ENCODE results near the gene FGD3. TPM values are rescaled to one million over a fixed set of nuclear protein-coding genes. Genes with fewer than 3 reads are reported as not detected.

Gene FGD3
- total RNA-seq, 1 donor from 2014 or later: 19.9 TPM

- peaks cover 12% of the 10 kb centered on the region for H3K4me1 ChIP-seq
- TF ChIP-seq, protein P1, sequence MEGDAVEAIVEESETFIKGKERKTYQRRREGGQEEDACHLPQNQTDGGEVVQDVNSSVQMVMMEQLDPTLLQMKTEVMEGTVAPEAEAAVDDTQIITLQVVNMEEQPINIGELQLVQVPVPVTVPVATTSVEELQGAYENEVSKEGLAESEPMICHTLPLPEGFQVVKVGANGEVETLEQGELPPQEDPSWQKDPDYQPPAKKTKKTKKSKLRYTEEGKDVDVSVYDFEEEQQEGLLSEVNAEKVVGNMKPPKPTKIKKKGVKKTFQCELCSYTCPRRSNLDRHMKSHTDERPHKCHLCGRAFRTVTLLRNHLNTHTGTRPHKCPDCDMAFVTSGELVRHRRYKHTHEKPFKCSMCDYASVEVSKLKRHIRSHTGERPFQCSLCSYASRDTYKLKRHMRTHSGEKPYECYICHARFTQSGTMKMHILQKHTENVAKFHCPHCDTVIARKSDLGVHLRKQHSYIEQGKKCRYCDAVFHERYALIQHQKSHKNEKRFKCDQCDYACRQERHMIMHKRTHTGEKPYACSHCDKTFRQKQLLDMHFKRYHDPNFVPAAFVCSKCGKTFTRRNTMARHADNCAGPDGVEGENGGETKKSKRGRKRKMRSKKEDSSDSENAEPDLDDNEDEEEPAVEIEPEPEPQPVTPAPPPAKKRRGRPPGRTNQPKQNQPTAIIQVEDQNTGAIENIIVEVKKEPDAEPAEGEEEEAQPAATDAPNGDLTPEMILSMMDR (IDR thresholded peaks at IDR 0.05): no peak
- TF ChIP-seq POLR2A (IDR thresholded peaks at IDR 0.05): no peak
- no peak for TF ChIP-seq POLR2AphosphoS5 (IDR thresholded peaks at IDR 0.05; ENCODE audit: insufficient read depth in 1 of 2, low read depth in 1 of 2)
- H3K27ac ChIP-seq: no peak overlapping the region
- no peak overlapping the region for H3K4me3 ChIP-seq
- H3K27me3 ChIP-seq: no peaks in the 10 kb centered on the region
- no peaks in the 10 kb centered on the region for H3K9me3 ChIP-seq
- H3K36me3 ChIP-seq: no peaks in the 10 kb centered on the region
- intact Hi-C loops (cut with DNase I): no loop called here
- no peak for DNase-seq (ENCODE audit: extremely low spot score in 2 of 2)
Observed at GRCh38 chr9:92977279-92977678, 30.0 kb downstream of the FGD3 start.

- intact Hi-C loops (cut with DNase I): no loop called here
- H3K27ac ChIP-seq: no peak overlapping the region
- peaks cover 12% of the 10 kb centered on the region for H3K4me1 ChIP-seq
- no peaks in the 10 kb centered on the region for H3K9me3 ChIP-seq
- H3K27me3 ChIP-seq: no peaks in the 10 kb centered on the region
- no peaks in the 10 kb centered on the region for H3K36me3 ChIP-seq
- no peak for DNase-seq (ENCODE audit: extremely low spot score in 2 of 2)
- TF ChIP-seq, protein P1 (IDR thresholded peaks at IDR 0.05): no peak
- TF ChIP-seq POLR2A (IDR thresholded peaks at IDR 0.05): no peak
- no peak for TF ChIP-seq POLR2AphosphoS5 (IDR thresholded peaks at IDR 0.05; ENCODE audit: insufficient read depth in 1 of 2, low read depth in 1 of 2)
- no peak overlapping the region for H3K4me3 ChIP-seq
Observed at GRCh38 chr9:92978345-92978875, 31.1 kb downstream of the FGD3 start.

- Histone ChIP-seq H3K36me3 (no peaks in the 10 kb centered on the region), H3K27me3 (no peaks in the 10 kb centered on the region), H3K27ac (no peak overlapping the region), H3K4me3 (no peak overlapping the region), H3K4me1 (peaks cover 12% of the 10 kb centered on the region), H3K9me3 (no peaks in the 10 kb centered on the region)
- intact Hi-C loops (cut with DNase I): no loop called here
- TF ChIP-seq POLR2A (IDR thresholded peaks at IDR 0.05) (no peak), POLR2AphosphoS5 (IDR thresholded peaks at IDR 0.05; ENCODE audit: insufficient read depth in 1 of 2, low read depth in 1 of 2) (no peak)
- TF ChIP-seq, protein P1 (IDR thresholded peaks at IDR 0.05): no peak
- DNase-seq (ENCODE audit: extremely low spot score in 2 of 2): no peak
Observed at GRCh38 chr9:92979283-92980056, 32.1 kb downstream of the FGD3 start.

DNA sequence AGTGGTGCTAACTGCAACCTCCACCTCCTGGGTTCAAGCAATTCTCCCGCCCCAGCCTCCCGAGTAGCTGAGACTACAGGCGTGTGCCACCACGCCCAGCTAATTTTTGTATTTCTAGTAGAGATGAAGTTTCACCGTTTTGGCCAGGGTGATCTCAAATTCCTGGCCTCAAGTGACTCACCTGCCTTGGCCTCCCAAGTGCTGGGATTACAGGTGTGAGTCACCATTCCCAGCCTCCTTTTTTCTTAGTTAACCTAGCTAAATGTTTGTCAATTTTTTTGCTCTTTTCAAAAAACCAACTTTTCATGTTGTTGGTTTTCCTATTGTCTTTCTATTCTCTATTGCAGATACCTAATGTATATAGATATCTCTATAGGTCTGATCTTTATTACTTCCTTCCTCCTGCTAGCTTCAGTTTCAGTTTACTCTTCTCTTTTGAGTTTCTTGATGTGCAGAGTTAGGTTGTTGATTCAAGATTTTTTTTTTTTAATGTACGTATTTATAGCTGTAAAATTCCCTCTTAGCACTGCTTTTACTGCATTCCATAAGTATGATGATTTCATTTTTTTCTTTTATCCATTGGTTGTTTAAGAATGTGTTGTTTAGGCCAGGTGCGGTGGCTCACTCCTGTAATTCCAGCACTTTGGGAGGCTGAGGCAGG, 32.9 kb downstream of the FGD3 start:
- TF ChIP-seq, protein P1 (IDR thresholded peaks at IDR 0.05): no peak
- TF ChIP-seq POLR2A (IDR thresholded peaks at IDR 0.05) (no peak), POLR2AphosphoS5 (IDR thresholded peaks at IDR 0.05; ENCODE audit: insufficient read depth in 1 of 2, low read depth in 1 of 2) (no peak)
- no peak overlapping the region for H3K27ac ChIP-seq
- no peaks in the 10 kb centered on the region for H3K27me3 ChIP-seq
- H3K9me3 ChIP-seq: no peaks in the 10 kb centered on the region
- no peak for DNase-seq (ENCODE audit: extremely low spot score in 2 of 2)
- H3K4me3 ChIP-seq: no peak overlapping the region
- peaks cover 12% of the 10 kb centered on the region for H3K4me1 ChIP-seq
- H3K36me3 ChIP-seq: no peaks in the 10 kb centered on the region
- intact Hi-C loops (cut with DNase I): no loop called here

Data from vagina (tissue), 2 donors.